ENCODE results near the gene LDAH. TPM values are rescaled to one million over a fixed set of nuclear protein-coding genes. Genes with fewer than 3 reads are reported as not detected.

Gene LDAH
- total and polyA plus RNA-seq, 2 donors (not counting 3 experiments of a cell fraction or from before 2014, with no cell fraction given) = 12.3 to 24.0 TPM

GRCh38 chr2:20698916-20699613 lies 123.8 kb downstream of the LDAH start:
- peak overlapping the region in 1 of 3 experiments; percentile 39 for H3K4me3 ChIP-seq (replicated peaks in 1 of 3; ENCODE audit: insufficient read depth in 1 of 3, low read depth in 1 of 3, low read length in 3 of 3)
- dilution Hi-C loops (cut with MboI; ENCODE audit: extremely low pct_ligation_motif_present, low sequenced_read_pairs) = no loop called here
- intact Hi-C loops (cut with micrococcal nuclease) = no loop called here
- H3K27ac ChIP-seq (ENCODE audit: insufficient read depth, low read depth, low read length) = peak overlapping the region; percentile 12
- H4K20me1 ChIP-seq (replicated peaks; ENCODE audit: control insufficient read depth, extremely low read depth, insufficient read depth, low read length) = no peaks in the 10 kb centered on the region
- peak overlapping the region; percentile 11 for H3K9ac ChIP-seq (replicated peaks; ENCODE audit: extremely low read depth, insufficient read depth, low read length)
- no peak for TF ChIP-seq FOS (IDR thresholded peaks at IDR 0.05; ENCODE audit: borderline replicate concordance, insufficient read depth, low read length)
- no peak for TF ChIP-seq JUN (IDR thresholded peaks at IDR 0.05; ENCODE audit: borderline replicate concordance, insufficient read depth, insufficient read length, low read depth)
- no peak for TF ChIP-seq POLR2AphosphoS5 (IDR thresholded peaks at IDR 0.05; ENCODE audit: insufficient read depth, low read depth, low read length)
- TF ChIP-seq CTCF (IDR thresholded peaks at IDR 0.05; ENCODE audit: extremely low read depth in 1 of 2, insufficient read depth in 1 of 2, low read depth in 1 of 2, low read length in 2 of 2) = no peak
- no peak for TF ChIP-seq MAX (IDR thresholded peaks at IDR 0.05; ENCODE audit: insufficient read depth, insufficient read length)
- no peak for TF ChIP-seq POLR2A (IDR thresholded peaks at IDR 0.05; ENCODE audit: low read depth, low read length)
- TF ChIP-seq EZH2 (IDR thresholded peaks at IDR 0.05; ENCODE audit: borderline replicate concordance, low read depth, low read length, severe bottlenecking) = no peak
- TF ChIP-seq GATA2 (IDR thresholded peaks at IDR 0.05; ENCODE audit: insufficient read depth, insufficient read length, low read depth, low read length) = no peak
- TF ChIP-seq MYC (IDR thresholded peaks at IDR 0.05; ENCODE audit: low read depth, low read length) = no peak
- no TSS peak for BruUV-seq (replicated peaks)
- no peaks in the 10 kb centered on the region for H3K9me1 ChIP-seq (replicated peaks; ENCODE audit: control insufficient read depth, extremely low read depth, insufficient read depth, low read length)
- DNase-seq (ENCODE audit: low read depth, low spot score) (peak; percentile 59), FAIRE-seq (peak; percentile 40)
- ChIA-PET POLR2A (interaction anchor here (1.0 kb wide), 1 partner anchor 22 kb away, joined by 3 read pairs; no protein-coding TSS in a partner anchor), CTCF (interaction anchor here (0.8 to 2.6 kb wide), 12 partner anchors 8 to 264 kb away, joined by 3 to 9 read pairs (median 4); partner anchors contain the start of genes GDF7 and HS1BP3)
- peaks cover 0 to 6% of the 10 kb centered on the region in 2 experiments for H3K36me3 ChIP-seq (ENCODE audit: control insufficient read depth in 2 of 2, extremely low read depth in 1 of 2, insufficient read depth in 2 of 2, low read length in 2 of 2)
- H3K79me2 ChIP-seq (ENCODE audit: control insufficient read depth, insufficient read depth, low read length) = no peaks in the 10 kb centered on the region
- H3K27me3 ChIP-seq (ENCODE audit: control insufficient read depth in 2 of 2, insufficient read depth in 2 of 2, low read length in 2 of 2) = no peaks in the 10 kb centered on the region
- H3K4me2 ChIP-seq (ENCODE audit: insufficient read depth, low read length) = peak overlapping the region; percentile 80
- H3K9me3 ChIP-seq (replicated peaks; ENCODE audit: control insufficient read depth, insufficient read depth, low read length) = no peaks in the 10 kb centered on the region
- peak overlapping the region; percentile 57 for H2AFZ ChIP-seq (ENCODE audit: low read depth, low read length)
- peaks cover 15% of the 10 kb centered on the region for H3K4me1 ChIP-seq (ENCODE audit: control insufficient read depth, extremely low read depth, insufficient read depth, low read length)

All from endothelial cell of umbilical vein (primary cell).